Loucy (cell line): ENCODE results near the gene MFAP5.

ENCODE experiments used
- CTCF ChIP-seq: fragments of 200-600 bp; sonication (generic); conservative IDR thresholded peaks from 2 replicates; pipeline ENCODE4 v1.5.1; 2014; ENCODE audit warnings: mild to moderate bottlenecking, antibody characterized with exemption, low read length
- EZH2phosphoT487 ChIP-seq: fragments of 200-600 bp; IDR thresholded peaks from 2 replicates; pipeline ENCODE4 v1.6.1; 2018; ENCODE audit warnings: antibody characterized with exemption, mild to moderate bottlenecking, moderate library complexity, borderline replicate concordance

GRCh38 chr12:8647968-8648367 lies 14.7 kb downstream of the MFAP5 start:
- TF ChIP-seq CTCF (no peak), EZH2phosphoT487 (no peak)
